IMR-90 (cell line): ENCODE results near the gene CDK11A. TPM values are rescaled to one million over a fixed set of nuclear protein-coding genes. Genes with fewer than 3 reads are reported as not detected.
"Not testable (repeated sequence)": the region's sequence is repeated elsewhere in the genome, so short reads cannot be mapped to it uniquely, and the experiment has no call there.

ENCODE experiments used
- ATAC-seq: fragments of 200-7000 bp; cut with Tn5 transposase; 2 replicates; pipeline ENCODE4 v1.9.1; 2020; ENCODE audit warnings: low read depth, mild to moderate bottlenecking, moderate library complexity
- BruUV-seq: library from RNA; stranded (reverse); fragments of 400-500 nt; replicated peaks from 2 replicates; lab custom pipeline; 2021; lab: Mats Ljungman, UMichigan
- CTCF ChIA-PET: fragments of 300-600 bp; formaldehyde crosslinking; extraction: SDS; loops from one replicate; lab custom pipeline; 2021; ENCODE audit warnings: antibody characterized with exemption; lab: Yijun Ruan, JAX
- POLR2A ChIA-PET: fragments of 300-600 bp; sonication (Branson Sonifier 250); formaldehyde crosslinking; loops from one replicate; lab custom pipeline; 2022; ENCODE audit warnings: antibody characterized with exemption; ENCODE audit not compliant: unreplicated experiment; lab: Charles Lee
- DNase-seq: peaks from one replicate; pipeline ENCODE4 v3.0.0; 2013
- H2AFZ ChIP-seq: replicated peaks from 2 replicates; pipeline ENCODE3; 2013; ENCODE audit warnings: low read length, mild to moderate bottlenecking; ENCODE audit not compliant: poor library complexity
- H2AK5ac ChIP-seq: 2 replicates; pipeline ENCODE4 v1.6.1; 2013; ENCODE audit warnings: low read depth, low read length, inconsistent platforms
- H2AK9ac ChIP-seq: replicated peaks from 2 replicates; pipeline ENCODE3; 2013; ENCODE audit warnings: mild to moderate bottlenecking, low read depth, low read length, moderate library complexity; ENCODE audit not compliant: poor library complexity
- H2BK120ac ChIP-seq: 2 replicates; pipeline ENCODE4 v1.6.1; 2013; ENCODE audit warnings: low read depth, low read length, inconsistent platforms
- H2BK15ac ChIP-seq: 3 replicates; pipeline ENCODE4 v1.6.1; 2013; ENCODE audit warnings: low read depth, low read length, inconsistent platforms
- H2BK20ac ChIP-seq: 2 replicates; pipeline ENCODE4 v1.6.1; 2013; ENCODE audit warnings: low read depth, mild to moderate bottlenecking, inconsistent platforms, low read length, moderate library complexity
- H2BK5ac ChIP-seq: 2 replicates; pipeline ENCODE4 v1.6.1; 2013; ENCODE audit warnings: mild to moderate bottlenecking, low read depth, low read length, inconsistent platforms; ENCODE audit not compliant: poor library complexity, severe bottlenecking
- H3K14ac ChIP-seq: replicated peaks from 2 replicates; pipeline ENCODE4 v1.6.1; 2013; ENCODE audit warnings: low read depth, low read length, inconsistent platforms
- H3K18ac ChIP-seq: 2 replicates; pipeline ENCODE4 v1.6.1; 2013; ENCODE audit warnings: low read depth, low read length, control low read depth
- H3K23ac ChIP-seq: 2 replicates; pipeline ENCODE4 v1.6.1; 2013; ENCODE audit warnings: low read depth, low read length, inconsistent platforms
- H3K27ac ChIP-seq: 2 replicates; pipeline ENCODE4 v1.5.1; 2013; ENCODE audit warnings: mild to moderate bottlenecking, control low read depth, low read length; ENCODE audit not compliant: insufficient read depth
- H3K27me3 ChIP-seq: 2 replicates; pipeline ENCODE4 v1.6.1; 2013; ENCODE audit warnings: low read length; ENCODE audit not compliant: control insufficient read depth, insufficient read depth
- H3K36me3 ChIP-seq: 2 replicates; pipeline ENCODE4 v1.6.1; 2013; ENCODE audit warnings: low read length, mixed read lengths; ENCODE audit not compliant: control insufficient read depth, insufficient read depth
- H3K4ac ChIP-seq: 2 replicates; pipeline ENCODE4 v1.6.1; 2013; ENCODE audit warnings: low read depth, low read length, inconsistent platforms
- H3K4me1 ChIP-seq: 2 replicates; pipeline ENCODE4 v1.6.1; 2013; ENCODE audit warnings: low read length, mixed read lengths; ENCODE audit not compliant: control insufficient read depth, insufficient read depth
- H3K4me2 ChIP-seq: 2 replicates; pipeline ENCODE4 v1.6.1; 2013; ENCODE audit warnings: low read depth, mild to moderate bottlenecking, control low read depth, low read length, moderate library complexity
- H3K4me3 ChIP-seq: 2 replicates; pipeline ENCODE4 v1.5.1; 2013; ENCODE audit warnings: low read depth, mild to moderate bottlenecking, control low read depth, low read length, moderate library complexity; ENCODE audit not compliant: insufficient read depth
- H3K56ac ChIP-seq: 2 replicates; pipeline ENCODE4 v1.6.1; 2013; ENCODE audit warnings: low read length, inconsistent platforms; ENCODE audit not compliant: insufficient read depth; ENCODE audit errors: extremely low read depth
- H3K79me1 ChIP-seq, 2 experiments: 2 replicates each; pipeline ENCODE4 v1.6.1; 2013; ENCODE audit warnings: low read length in 2 of 2, inconsistent platforms in 1 of 2, low read depth in 1 of 2
- H3K9ac ChIP-seq: 2 replicates; pipeline ENCODE4 v1.6.1; 2013; ENCODE audit warnings: low read depth, low read length, control low read depth
- H3K9me1 ChIP-seq: 2 replicates; pipeline ENCODE4 v1.6.1; 2013; ENCODE audit warnings: low read length, inconsistent platforms; ENCODE audit not compliant: insufficient read depth
- H3K9me3 ChIP-seq: 2 replicates; pipeline ENCODE4 v1.6.1; 2013; ENCODE audit warnings: low read length; ENCODE audit not compliant: control insufficient read depth, insufficient read depth
- H4K20me1 ChIP-seq: 2 replicates; pipeline ENCODE4 v1.6.1; 2013; ENCODE audit warnings: low read length, inconsistent platforms; ENCODE audit not compliant: insufficient read depth
- H4K5ac ChIP-seq: 2 replicates; pipeline ENCODE4 v1.6.1; 2013; ENCODE audit warnings: mild to moderate bottlenecking, low read depth, low read length, control low read depth
- H4K8ac ChIP-seq, 2 experiments: 2 replicates each; pipeline ENCODE4 v1.6.1; 2013; ENCODE audit warnings: low read depth in 2 of 2, low read length in 2 of 2, control low read depth in 1 of 2, inconsistent platforms in 1 of 2
- H4K91ac ChIP-seq: 2 replicates; pipeline ENCODE4 v1.6.1; 2013; ENCODE audit warnings: low read depth, low read length, inconsistent platforms; ENCODE audit not compliant: insufficient read depth
- WGBS, 2 experiments: methylation state at CpG; one replicate each; pipeline versions ENCODE4 v1.1.5 to v1.1.7; 2013; ENCODE audit warnings: missing lambda C conversion rate in 2 of 2; ENCODE audit not compliant: insufficient read length in 1 of 2; ENCODE audit errors: extremely low coverage in 2 of 2; 5-methylcytosine and 5-hydroxymethylcytosine counted together
- dilution Hi-C: fragments of 300-500 bp; cut with HindIII; formaldehyde crosslinking; loops from one replicate; pipeline ENCODE4 v1.14.3; 2018; ENCODE audit warnings: low sequenced_read_pairs; ENCODE audit not compliant: unreplicated experiment
- in situ Hi-C: fragments of 300-500 bp; cut with MboI; formaldehyde crosslinking; loops from 3 replicates; pipeline ENCODE4 v1.14.3; 2019; ENCODE audit warnings: low sequenced_read_pairs, inconsistent platforms, mixed read lengths
- intact Hi-C: fragments of 100-400 bp; cut with micrococcal nuclease; formaldehyde crosslinking; loops from 2 replicates; pipeline ENCODE4 v1.10.0; 2022
- polyA plus RNA-seq, 3 experiments: library from polyadenylated mRNA; depleted of rRNA; stranded (reverse); fragments of >200 nt; gene quantifications; 2 replicates each; pipeline ENCODE4 v1.2.3, GENCODE V29; 2012; ENCODE audit warnings: low replicate concordance in 1 of 3
- total RNA-seq: library from RNA; depleted of rRNA; stranded (reverse); fragments of >200 nt; gene quantifications from 2 replicates; pipeline ENCODE4 v1.2.3, GENCODE V29; 2012

The CDK11A gene
- total and polyA plus RNA-seq, 2 of the 4 experiments (the other 2 are of a cell fraction) = 1.8 to 20.0 TPM

GRCh38 chr1:1746566-1746909, 22.4 kb upstream of the CDK11A start:
- H3K79me1 ChIP-seq, H4K20me1 ChIP-seq, H3K23ac ChIP-seq, H2BK5ac ChIP-seq, H3K4ac ChIP-seq, H3K4me1 ChIP-seq, intact Hi-C loops, H2AK5ac ChIP-seq, H3K27me3 ChIP-seq, H3K14ac ChIP-seq, BruUV-seq, H3K9me3 ChIP-seq, H3K56ac ChIP-seq, H3K36me3 ChIP-seq, in situ Hi-C loops, H3K9me1 ChIP-seq, H3K27ac ChIP-seq, CTCF ChIA-PET, H3K4me3 ChIP-seq, dilution Hi-C loops, H4K91ac ChIP-seq, H4K5ac ChIP-seq, H4K8ac ChIP-seq, DNase-seq, H2BK15ac ChIP-seq, H2AK9ac ChIP-seq, H3K4me2 ChIP-seq, H2BK20ac ChIP-seq, H3K9ac ChIP-seq, POLR2A ChIA-PET, H3K18ac ChIP-seq, H2AFZ ChIP-seq, H2BK120ac ChIP-seq: not testable (repeated sequence)
- ATAC-seq = peak; percentile 93
- no CpG with 5 or more reads among the region's 35 CpGs for whole genome bisulfite sequencing, 2 experiments
